ENCODE results near the gene JAZF1. TPM values are rescaled to one million over a fixed set of nuclear protein-coding genes. Genes with fewer than 3 reads are reported as not detected.

The JAZF1 gene
- total RNA-seq, 1 experiment from 2014 or later = 0.90 TPM

DNA sequence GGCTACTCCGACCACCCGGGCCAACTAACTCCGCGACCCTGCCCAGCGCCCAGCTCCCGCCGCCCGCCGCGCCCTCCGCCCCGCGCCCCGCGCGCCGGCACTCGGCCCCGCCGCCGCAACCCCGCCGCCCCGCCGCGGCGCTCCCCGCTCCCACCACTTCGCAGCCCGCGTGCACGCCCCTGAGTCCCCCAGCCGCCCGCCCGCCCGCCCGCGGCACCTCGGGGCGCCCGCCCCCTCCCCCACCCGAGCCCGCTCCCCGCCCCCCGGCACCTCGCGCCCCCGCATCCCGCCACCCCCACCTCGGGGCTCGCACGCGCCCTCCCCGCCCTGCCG is 598 bp downstream of the JAZF1 start:
- POLR2A ChIA-PET (ENCODE audit: unreplicated experiment) = no interaction called here
- no peak for DNase-seq
- no peak for TF ChIP-seq CTCF (conservative IDR thresholded peaks at IDR 0.05)
- TF ChIP-seq EZH2 (IDR thresholded peaks at IDR 0.05; ENCODE audit: low read depth) = no peak
- no TSS peak for BruUV-seq (replicated peaks)
- Histone ChIP-seq H4K20me1 (ENCODE audit: insufficient read depth) (no peaks in the 10 kb centered on the region; the same call in 1 of the 2 replicates), H3K9me3 (ENCODE audit: insufficient read depth, low read depth) (no peaks in the 10 kb centered on the region), H2AFZ (0 out of 2 replicates have a peak overlapping the region, but pooled peaks have one; percentile 85), H3K79me2 (ENCODE audit: low read depth) (no peaks in the 10 kb centered on the region), H3K27ac (no peak overlapping the region), H3K27me3 (ENCODE audit: insufficient read depth, low read depth) (no peaks in the 10 kb centered on the region), H3F3A (ENCODE audit: insufficient read depth, low read depth) (peaks cover 21% of the 10 kb centered on the region; the same call in 1 of the 2 replicates), H3K4me1 (replicated peaks; ENCODE audit: insufficient read depth) (peaks cover 5% of the 10 kb centered on the region; the same call in 1 of the 2 replicates), H3K9me2 (ENCODE audit: insufficient read depth) (no peaks in the 10 kb centered on the region), H3K4me3 (peak overlapping the region; percentile 58; the same call in 1 of the 2 replicates), H3K4me2 (peak overlapping the region; percentile 70; the same call in 1 of the 2 replicates), H3K36me3 (ENCODE audit: low read depth) (no peaks in the 10 kb centered on the region)
- CTCF ChIA-PET = no interaction called here
- intact Hi-C loops (cut with micrococcal nuclease; ENCODE audit: unreplicated experiment) = no loop called here

DNA sequence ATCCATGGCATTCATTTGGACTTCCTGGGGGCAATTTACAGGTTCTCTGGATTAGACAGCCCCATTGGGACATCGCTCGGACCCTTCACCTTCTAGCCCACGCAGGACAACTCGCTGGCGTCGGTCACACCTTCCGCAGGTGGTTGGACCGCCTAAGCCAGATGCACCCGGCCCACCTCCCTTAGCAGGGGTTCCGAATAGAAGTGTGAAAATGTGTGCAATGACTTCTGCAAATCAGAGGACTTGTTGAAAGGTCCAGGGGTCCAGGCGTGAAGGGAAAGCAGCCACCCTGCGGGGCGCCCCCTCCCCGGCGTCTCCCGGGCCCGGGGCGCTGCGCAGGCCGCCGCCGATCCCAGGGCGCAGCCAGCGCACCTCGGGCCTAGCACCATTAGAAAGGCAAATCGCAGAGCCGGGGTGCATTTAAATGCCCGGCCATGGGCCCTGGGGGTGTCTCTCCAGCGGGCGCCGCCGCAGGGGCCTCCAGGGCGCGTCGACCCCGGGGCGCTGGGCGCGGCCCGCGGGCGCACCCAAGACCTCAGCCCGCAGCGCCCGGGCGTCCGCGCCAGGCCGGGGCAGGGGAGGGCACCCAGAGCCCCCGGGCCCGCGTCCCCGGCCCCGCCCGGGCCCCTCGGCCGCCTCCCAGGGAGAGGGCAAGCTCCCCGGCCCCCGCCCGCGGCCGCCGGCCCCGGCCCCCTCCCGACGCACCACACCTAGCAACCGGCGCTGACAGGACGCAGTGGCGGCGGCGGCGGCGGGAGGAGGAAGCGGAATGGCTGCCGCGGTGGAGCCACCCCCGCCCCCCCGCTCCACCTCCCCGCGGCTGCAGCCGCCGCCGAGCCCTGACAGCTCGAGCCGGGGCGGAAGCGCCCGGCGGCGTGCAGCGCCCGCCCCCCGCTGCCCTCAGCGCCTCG is 1.2 kb downstream of the JAZF1 start:
- Histone ChIP-seq H3K4me1 (replicated peaks; ENCODE audit: insufficient read depth) (peaks cover 5% of the 10 kb centered on the region; the same call in 1 of the 2 replicates), H3K9me3 (ENCODE audit: insufficient read depth, low read depth) (no peaks in the 10 kb centered on the region), H3K27ac (no peak overlapping the region), H2AFZ (peak overlapping the region; percentile 12; the same call in 1 of the 2 replicates), H3K36me3 (ENCODE audit: low read depth) (no peaks in the 10 kb centered on the region), H4K20me1 (ENCODE audit: insufficient read depth) (no peaks in the 10 kb centered on the region; the same call in 1 of the 2 replicates), H3K4me2 (peak overlapping the region; percentile 66), H3K4me3 (peak overlapping the region; percentile 48; the same call in 1 of the 2 replicates), H3K27me3 (ENCODE audit: insufficient read depth, low read depth) (no peaks in the 10 kb centered on the region), H3K79me2 (ENCODE audit: low read depth) (no peaks in the 10 kb centered on the region), H3K9me2 (ENCODE audit: insufficient read depth) (no peaks in the 10 kb centered on the region), H3F3A (ENCODE audit: insufficient read depth, low read depth) (peaks cover 21% of the 10 kb centered on the region; the same call in 1 of the 2 replicates)
- peak; percentile 46 to 62 for DNase-seq
- ChIA-PET CTCF (no interaction called here), POLR2A (ENCODE audit: unreplicated experiment) (no interaction called here)
- intact Hi-C loops (cut with micrococcal nuclease; ENCODE audit: unreplicated experiment) = no loop called here
- BruUV-seq (replicated peaks) = no TSS peak
- no peak for TF ChIP-seq CTCF (conservative IDR thresholded peaks at IDR 0.05)
- TF ChIP-seq EZH2 (IDR thresholded peaks at IDR 0.05; ENCODE audit: low read depth) = no peak

GRCh38 chr7:28178599-28178998 is 2.0 kb downstream of the JAZF1 start:
- no peaks in the 10 kb centered on the region for H3K9me3 ChIP-seq (ENCODE audit: insufficient read depth, low read depth)
- H3K36me3 ChIP-seq (ENCODE audit: low read depth) = no peaks in the 10 kb centered on the region
- peaks cover 21% of the 10 kb centered on the region; the same call in 1 of the 2 replicates for H3F3A ChIP-seq (ENCODE audit: insufficient read depth, low read depth)
- intact Hi-C loops (cut with micrococcal nuclease; ENCODE audit: unreplicated experiment) = no loop called here
- H3K4me1 ChIP-seq (replicated peaks; ENCODE audit: insufficient read depth) = peaks cover 5% of the 10 kb centered on the region; the same call in 1 of the 2 replicates
- peak overlapping the region; percentile 66; the same call in 1 of the 2 replicates for H3K4me2 ChIP-seq
- H2AFZ ChIP-seq = no peak overlapping the region
- no peak overlapping the region for H3K27ac ChIP-seq
- H3K9me2 ChIP-seq (ENCODE audit: insufficient read depth) = no peaks in the 10 kb centered on the region
- H3K27me3 ChIP-seq (ENCODE audit: insufficient read depth, low read depth) = no peaks in the 10 kb centered on the region
- no TSS peak for BruUV-seq (replicated peaks)
- DNase-seq = no peak
- H3K79me2 ChIP-seq (ENCODE audit: low read depth) = no peaks in the 10 kb centered on the region
- ChIA-PET POLR2A (ENCODE audit: unreplicated experiment) (interaction anchor here (0.6 to 0.7 kb wide), 2 partner anchors 300 to 1519 kb away, joined by 3 to 5 read pairs; no protein-coding TSS in a partner anchor), CTCF (no interaction called here)
- no peak for TF ChIP-seq CTCF (conservative IDR thresholded peaks at IDR 0.05)
- TF ChIP-seq EZH2 (IDR thresholded peaks at IDR 0.05; ENCODE audit: low read depth) = no peak
- H3K4me3 ChIP-seq = no peak overlapping the region
- H4K20me1 ChIP-seq (ENCODE audit: insufficient read depth) = no peaks in the 10 kb centered on the region; the same call in 1 of the 2 replicates

Measured in PC-9 (cell line).